PFSK-1 (cell line): ENCODE measurements around the gene MOV10L1.

Experiments
- FOXP2 ChIP-seq: optimal IDR thresholded peaks from 2 replicates; pipeline ENCODE3; 2011; ENCODE audit warnings: borderline replicate concordance, control low read depth, inconsistent platforms; ENCODE audit not compliant: insufficient read depth; ENCODE audit errors: extremely low read length, extremely low read depth
- POLR2AphosphoS5 ChIP-seq: IDR thresholded peaks from 2 replicates; pipeline ENCODE4 v1.6.1; 2012; ENCODE audit warnings: low read depth, mild to moderate bottlenecking, control low read depth, low read length, moderate library complexity
- REST ChIP-seq, 2 experiments: IDR thresholded peaks; 2 replicates each; pipeline versions ENCODE4 v1.6.1 to v1.8.0; 2011 to 2012; ENCODE audit warnings: low read depth in 2 of 2, low read length in 2 of 2, control low read depth in 1 of 2, inconsistent platforms in 1 of 2, mild to moderate bottlenecking in 1 of 2, moderate library complexity in 1 of 2; ENCODE audit not compliant: insufficient read depth in 1 of 2
- SIN3A ChIP-seq: IDR thresholded peaks from 2 replicates; pipeline ENCODE4 v1.6.1; 2012; ENCODE audit warnings: mild to moderate bottlenecking, low read length, moderate library complexity, borderline replicate concordance; ENCODE audit not compliant: insufficient read depth
- TAF1 ChIP-seq: IDR thresholded peaks from 2 replicates; pipeline ENCODE4 v1.6.1; 2012; ENCODE audit warnings: low read length, control low read depth, borderline replicate concordance; ENCODE audit not compliant: insufficient read depth

GRCh38 chr22:50083462-50084079 is 6.2 kb upstream of the MOV10L1 start:
- no peak for TF ChIP-seq SIN3A
- TF ChIP-seq POLR2AphosphoS5: no peak
- no peak for TF ChIP-seq TAF1
- no peak for TF ChIP-seq REST (IDR thresholded peaks at IDR 0.05; ENCODE audit: insufficient read depth in 1 of 2, low read depth in 2 of 2, low read length in 2 of 2)
- TF ChIP-seq FOXP2: no peak
